ENCODE results near the gene OGFR.

The OGFR gene

GRCh38 chr20:62802026-62802712, 2.5 kb upstream of the OGFR start:
- TF ChIP-seq, protein P1, sequence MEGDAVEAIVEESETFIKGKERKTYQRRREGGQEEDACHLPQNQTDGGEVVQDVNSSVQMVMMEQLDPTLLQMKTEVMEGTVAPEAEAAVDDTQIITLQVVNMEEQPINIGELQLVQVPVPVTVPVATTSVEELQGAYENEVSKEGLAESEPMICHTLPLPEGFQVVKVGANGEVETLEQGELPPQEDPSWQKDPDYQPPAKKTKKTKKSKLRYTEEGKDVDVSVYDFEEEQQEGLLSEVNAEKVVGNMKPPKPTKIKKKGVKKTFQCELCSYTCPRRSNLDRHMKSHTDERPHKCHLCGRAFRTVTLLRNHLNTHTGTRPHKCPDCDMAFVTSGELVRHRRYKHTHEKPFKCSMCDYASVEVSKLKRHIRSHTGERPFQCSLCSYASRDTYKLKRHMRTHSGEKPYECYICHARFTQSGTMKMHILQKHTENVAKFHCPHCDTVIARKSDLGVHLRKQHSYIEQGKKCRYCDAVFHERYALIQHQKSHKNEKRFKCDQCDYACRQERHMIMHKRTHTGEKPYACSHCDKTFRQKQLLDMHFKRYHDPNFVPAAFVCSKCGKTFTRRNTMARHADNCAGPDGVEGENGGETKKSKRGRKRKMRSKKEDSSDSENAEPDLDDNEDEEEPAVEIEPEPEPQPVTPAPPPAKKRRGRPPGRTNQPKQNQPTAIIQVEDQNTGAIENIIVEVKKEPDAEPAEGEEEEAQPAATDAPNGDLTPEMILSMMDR (IDR thresholded peaks at IDR 0.05; ENCODE audit: control insufficient read depth, insufficient read depth, low read depth, low read length, missing control alignments), result no peak
- no peak for DNase-seq (ENCODE audit: low read depth)
- H3K4me3 ChIP-seq (ENCODE audit: control insufficient read depth, low read depth, low read length), result no peak overlapping the region

DNA sequence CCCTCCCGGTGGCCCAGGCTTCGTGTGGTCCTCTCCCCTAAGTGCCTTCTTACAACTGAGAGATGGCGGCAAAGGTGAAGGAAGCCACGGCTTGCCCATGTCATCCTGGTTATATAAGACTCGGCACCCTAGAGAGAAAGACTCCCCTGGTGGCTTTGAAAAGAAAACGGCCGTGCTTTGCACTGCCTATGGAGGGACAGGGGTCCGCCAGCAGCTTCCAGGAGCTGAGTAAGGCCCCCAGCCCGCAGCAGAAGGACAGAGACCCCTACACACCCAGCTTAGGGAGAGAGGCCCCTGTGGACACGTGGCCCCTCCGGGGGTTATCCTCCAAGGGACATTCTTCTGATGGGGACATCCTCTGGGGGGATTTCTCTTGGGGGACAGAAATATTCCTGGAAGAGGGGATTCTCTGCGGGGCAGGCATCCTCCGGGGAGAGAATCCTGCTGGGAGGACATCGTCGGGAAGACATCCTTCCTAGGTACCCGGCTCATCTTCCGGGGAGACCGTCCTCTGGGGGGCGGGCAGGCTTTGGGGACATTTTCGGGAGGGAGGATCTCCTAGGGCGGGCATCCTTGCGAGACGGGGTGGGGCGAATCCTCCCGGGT, 511 bp upstream of the OGFR start:
- peak overlapping the region; percentile 91 for H3K4me3 ChIP-seq (ENCODE audit: control insufficient read depth, low read depth, low read length)
- TF ChIP-seq, protein P1 (IDR thresholded peaks at IDR 0.05; ENCODE audit: control insufficient read depth, insufficient read depth, low read depth, low read length, missing control alignments), result peak; percentile 19
- DNase-seq (ENCODE audit: low read depth), result no peak

- H3K4me3 ChIP-seq (ENCODE audit: control insufficient read depth, low read depth, low read length), result peak overlapping the region; percentile 91
- TF ChIP-seq, protein P1 (IDR thresholded peaks at IDR 0.05; ENCODE audit: control insufficient read depth, insufficient read depth, low read depth, low read length, missing control alignments), result peak; percentile 6
- no peak for DNase-seq (ENCODE audit: low read depth)
These were observed 598 bp downstream of the OGFR start for GRCh38 chr20:62805155-62805710.

DNA sequence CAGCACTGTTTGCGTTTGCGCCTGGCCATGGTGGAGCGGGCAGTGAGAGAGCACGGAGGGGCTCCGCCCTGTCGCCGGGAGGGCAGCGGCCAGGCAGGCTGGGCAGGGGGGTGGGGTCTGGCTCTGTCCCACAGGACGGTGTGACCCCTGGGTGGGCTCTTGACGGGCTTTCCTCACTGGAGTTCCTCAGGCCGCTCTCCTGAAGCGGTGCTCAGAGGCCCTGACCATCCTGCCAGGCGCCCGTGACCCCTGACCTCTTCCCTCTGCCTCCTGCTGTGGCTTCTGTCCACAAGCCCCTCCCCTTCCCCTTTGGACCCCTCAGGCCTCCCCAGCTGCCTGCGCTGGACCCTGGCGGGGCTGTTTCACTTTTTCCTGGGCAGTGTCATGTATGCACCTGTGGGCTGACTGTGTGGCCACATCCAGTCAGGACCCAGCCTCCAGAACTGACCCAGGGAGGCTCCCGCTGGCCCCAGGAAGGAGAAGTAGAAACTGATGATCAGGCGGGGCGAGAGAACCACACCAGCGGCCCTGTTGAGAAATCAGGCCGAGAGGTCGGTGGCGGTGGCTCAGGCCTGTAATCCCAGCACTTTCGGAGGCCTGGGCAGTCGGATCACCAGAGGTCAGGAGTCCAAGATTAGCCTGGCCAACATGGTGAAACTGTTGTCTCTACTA, 1.2 kb downstream of the OGFR start:
- H3K4me3 ChIP-seq (ENCODE audit: control insufficient read depth, low read depth, low read length), result peak overlapping the region; percentile 91
- DNase-seq (ENCODE audit: low read depth), result no peak
- TF ChIP-seq, protein P1 (IDR thresholded peaks at IDR 0.05; ENCODE audit: control insufficient read depth, insufficient read depth, low read depth, low read length, missing control alignments), result no peak

- H3K4me3 ChIP-seq (ENCODE audit: control insufficient read depth, low read depth, low read length), result peak overlapping the region; percentile 91
- DNase-seq (ENCODE audit: low read depth), result no peak
- TF ChIP-seq, protein P1 (IDR thresholded peaks at IDR 0.05; ENCODE audit: control insufficient read depth, insufficient read depth, low read depth, low read length, missing control alignments), result no peak
These were observed 1.9 kb downstream of the OGFR start for GRCh38 chr20:62806383-62807050.

Data from AG09309 (cell line).